Epithelial cell of proximal tubule (primary cell): ENCODE measurements around the gene TPGS1. TPM values are rescaled to one million over a fixed set of nuclear protein-coding genes. Genes with fewer than 3 reads are reported as not detected.

Experiments used
- DNase-seq: peaks from one replicate; pipeline ENCODE4 v3.0.0-alpha.2; 2011; ENCODE audit warnings: low read depth
- H3K4me3 ChIP-seq: 2 replicates; pipeline ENCODE4 v1.5.1; 2011; ENCODE audit warnings: low read depth, mild to moderate bottlenecking, low read length
- CTCF ChIP-seq: conservative IDR thresholded peaks from 2 replicates; pipeline ENCODE4 v1.5.1; 2012; ENCODE audit warnings: low read depth, mild to moderate bottlenecking, low read length
- total RNA-seq: library from RNA; depleted of rRNA; stranded (reverse); fragments of >200 nt; gene quantifications from 2 replicates; pipeline ENCODE4 v1.2.3, GENCODE V29; 2015

TPGS1 gene
- total RNA-seq, 1 donor from 2014 or later = 78.1 TPM

- DNase-seq = no peak
- no peak overlapping the region for H3K4me3 ChIP-seq
- no peak for TF ChIP-seq CTCF
Measured at GRCh38 chr19:494171-495080, 12.9 kb upstream of the TPGS1 start.

- no peak for DNase-seq
- no peak overlapping the region for H3K4me3 ChIP-seq
- TF ChIP-seq CTCF = no peak
Measured at GRCh38 chr19:495081-495401, 12.3 kb upstream of the TPGS1 start.

GRCh38 chr19:495402-496111, 11.7 kb upstream of the TPGS1 start:
- peak; percentile 62 for TF ChIP-seq CTCF
- DNase-seq = no peak
- H3K4me3 ChIP-seq = no peak overlapping the region

- H3K4me3 ChIP-seq = no peak within 1 kb of the TSS
- DNase-seq = no peak
- TF ChIP-seq CTCF = no peak
Measured at GRCh38 chr19:496112-496665, 11.1 kb upstream of the TPGS1 start, which contains the start of gene MADCAM1. MADCAM1 (plus strand) TSS chr19:496486; CDS start chr19:496500, 14 bp downstream.

- no peak overlapping the region for H3K4me3 ChIP-seq
- no peak for DNase-seq
- no peak for TF ChIP-seq CTCF
Measured at GRCh38 chr19:496986-497385, 10.3 kb upstream of the TPGS1 start.

GRCh38 chr19:497491-497868, 9.8 kb upstream of the TPGS1 start:
- no peak for TF ChIP-seq CTCF
- H3K4me3 ChIP-seq = no peak overlapping the region
- DNase-seq = no peak
